Activated naive CD8-positive, alpha-beta T cell (primary cell): ENCODE results near the gene HSDL2.

Experiments
- H3K27ac Mint-ChIP-seq: one replicate; pipeline ENCODE4 v1.8.0; 2021; ENCODE audit warnings: mixed read lengths
- H3K27me3 Mint-ChIP-seq: one replicate; pipeline ENCODE4 v1.8.0; 2021; ENCODE audit warnings: mixed read lengths
- H3K36me3 Mint-ChIP-seq: one replicate; pipeline ENCODE4 v1.8.0; 2021; ENCODE audit warnings: mixed read lengths
- H3K4me1 Mint-ChIP-seq: one replicate; pipeline ENCODE4 v1.8.0; 2021; ENCODE audit warnings: low read depth, mixed read lengths
- H3K4me3 Mint-ChIP-seq: one replicate; pipeline ENCODE4 v1.8.0; 2021; ENCODE audit warnings: mild to moderate bottlenecking, mixed read lengths
- H3K9me3 Mint-ChIP-seq: one replicate; pipeline ENCODE4 v1.8.0; 2021; ENCODE audit warnings: low read depth, mixed read lengths

The HSDL2 gene

DNA sequence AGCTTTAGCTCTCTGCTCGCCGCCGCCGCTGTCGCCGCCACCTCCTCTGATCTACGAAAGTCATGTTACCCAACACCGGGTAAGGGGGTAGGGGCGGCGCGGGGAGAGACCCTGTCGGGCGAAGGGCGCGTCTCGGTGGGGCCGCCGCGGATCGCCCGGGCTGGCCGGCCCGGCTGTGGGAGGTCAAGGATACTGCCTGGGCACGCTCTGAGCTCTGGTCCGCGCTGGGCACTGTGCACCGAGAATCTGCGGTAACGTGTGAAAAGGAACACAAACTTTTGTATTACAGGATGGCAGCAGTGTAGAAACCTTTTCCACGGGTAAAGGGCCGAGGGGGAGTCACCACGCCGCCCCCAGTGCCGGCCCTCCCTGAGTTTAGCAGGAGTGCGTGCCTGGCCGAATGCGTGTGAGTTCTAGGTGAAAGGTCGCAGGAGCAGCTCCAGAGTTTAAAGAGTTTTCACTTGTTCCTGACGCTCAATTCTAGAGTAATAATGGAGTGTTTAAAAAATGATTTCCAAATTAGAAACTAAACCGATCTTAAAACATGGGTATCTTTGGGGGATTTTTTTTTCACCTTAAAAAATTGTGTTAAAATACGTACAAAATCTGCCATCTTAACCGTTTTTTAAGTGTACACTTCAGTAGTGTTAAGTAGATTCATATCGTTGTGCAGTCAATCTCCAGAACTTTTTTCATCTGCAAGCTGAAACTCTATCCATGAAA is at the start of gene HSDL2:
Gene HSDL2, plus strand, starts transcription at position 7 of the 723 bp plus-strand sequence. Its CDS starts 56 bp downstream, at position 63.
- Mint-ChIP-seq H3K27me3 (no peaks in the 10 kb centered on the region), H3K4me3 (peak within 1 kb of the TSS; percentile 100), H3K9me3 (no peaks in the 10 kb centered on the region), H3K27ac (peak within 1 kb of the TSS; percentile 99), H3K36me3 (peaks cover 2% of the 10 kb centered on the region), H3K4me1 (peaks cover 46% of the 10 kb centered on the region)

DNA sequence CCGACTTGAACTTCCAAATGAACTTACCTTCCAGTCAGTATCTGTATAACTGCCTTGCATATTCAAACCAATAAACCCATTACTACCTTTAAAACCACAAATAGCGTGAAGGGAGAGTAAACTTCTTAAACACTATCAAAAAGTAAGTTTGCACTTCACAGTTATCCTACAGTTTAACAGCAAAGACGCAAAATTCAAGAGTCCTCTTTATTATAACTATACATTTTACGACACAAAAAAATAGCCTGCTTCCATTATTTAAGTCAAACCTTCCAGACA is 48.3 kb upstream of the HSDL2 start:
- Mint-ChIP-seq H3K36me3 (no peaks in the 10 kb centered on the region), H3K4me1 (peaks cover 56% of the 10 kb centered on the region), H3K4me3 (peak overlapping the region; percentile 98), H3K27ac (peak overlapping the region; percentile 97), H3K9me3 (no peaks in the 10 kb centered on the region), H3K27me3 (no peaks in the 10 kb centered on the region)

DNA sequence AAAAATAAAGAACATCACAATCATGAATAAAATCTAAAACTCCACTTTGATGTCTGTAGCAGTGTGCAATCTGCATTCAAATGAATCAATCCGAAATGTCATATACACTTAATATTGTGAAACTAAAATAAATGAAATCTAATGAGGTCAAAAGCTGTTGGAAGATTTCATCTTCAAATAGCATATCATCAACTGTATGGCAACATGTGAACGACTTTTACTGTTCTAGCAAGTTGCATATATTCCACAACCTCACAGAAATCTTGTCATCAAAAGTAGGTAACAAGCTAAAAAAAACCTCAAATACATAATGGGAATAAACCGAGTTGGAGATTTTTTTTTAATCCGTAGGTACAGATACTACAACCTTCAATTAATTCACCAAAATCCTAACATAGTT is 47.7 kb upstream of the HSDL2 start:
- no peaks in the 10 kb centered on the region for H3K27me3 Mint-ChIP-seq
- H3K9me3 Mint-ChIP-seq = no peaks in the 10 kb centered on the region
- H3K36me3 Mint-ChIP-seq = no peaks in the 10 kb centered on the region
- H3K4me3 Mint-ChIP-seq = peak overlapping the region; percentile 98
- peaks cover 52% of the 10 kb centered on the region for H3K4me1 Mint-ChIP-seq
- peak overlapping the region; percentile 97 for H3K27ac Mint-ChIP-seq

DNA sequence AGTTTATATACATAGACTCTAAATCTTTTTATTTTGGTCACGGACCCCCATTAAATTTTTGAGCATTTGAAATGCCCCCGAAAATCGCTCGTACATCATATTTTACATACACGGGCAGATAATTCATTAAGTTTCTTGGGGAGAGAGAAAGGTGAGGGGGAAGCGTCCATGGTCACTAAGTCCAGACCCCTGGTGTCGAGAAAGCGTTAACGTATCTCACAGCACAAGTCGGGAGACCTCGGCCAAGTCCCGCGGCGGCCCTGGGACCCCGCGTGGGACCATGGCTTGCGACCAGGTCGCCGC is 47.3 kb upstream of the HSDL2 start:
- Mint-ChIP-seq H3K9me3 (no peaks in the 10 kb centered on the region), H3K36me3 (no peaks in the 10 kb centered on the region), H3K27me3 (no peaks in the 10 kb centered on the region), H3K27ac (peak overlapping the region; percentile 97), H3K4me1 (peaks cover 49% of the 10 kb centered on the region), H3K4me3 (peak overlapping the region; percentile 98)

DNA sequence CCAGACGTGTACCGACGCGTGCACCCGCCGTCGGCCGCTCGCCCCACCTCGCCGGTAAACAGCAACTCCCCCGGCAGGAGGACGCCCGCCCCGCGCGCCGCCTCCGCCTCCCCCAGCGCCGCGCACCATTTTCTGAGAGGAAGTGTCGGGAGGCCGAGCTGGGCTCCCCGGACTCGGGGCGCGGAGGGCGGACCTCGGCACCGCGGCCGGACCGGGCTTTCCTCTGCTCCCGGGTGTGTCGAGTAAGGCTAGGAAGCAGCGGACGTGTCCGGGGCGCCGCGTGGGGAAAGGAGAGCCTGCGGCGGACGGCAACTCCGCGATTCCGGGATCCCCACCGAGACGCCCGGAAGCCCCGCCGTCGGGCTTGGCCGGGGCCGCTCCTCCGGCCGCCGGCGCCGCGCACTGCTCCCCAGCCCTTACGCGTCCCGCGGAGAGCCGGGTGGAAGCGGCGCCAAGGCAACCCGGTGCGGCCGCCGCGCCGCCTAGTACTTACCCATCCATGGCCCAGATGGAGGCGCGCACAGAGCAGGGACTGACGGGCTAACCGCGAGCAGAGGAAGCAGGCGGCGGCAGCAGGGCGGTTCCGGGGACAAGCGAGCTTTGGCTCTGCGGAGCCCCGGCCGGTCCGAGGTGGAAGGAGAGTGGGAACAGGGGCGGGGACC is 46.8 kb upstream of the HSDL2 start, which contains the start of gene PTBP3:
Gene PTBP3, minus strand, starts transcription at position 643 of the 662 bp plus-strand sequence. CDS start 35,754 bp downstream, outside the sequence.
- Mint-ChIP-seq H3K4me1 (peaks cover 44% of the 10 kb centered on the region), H3K36me3 (no peaks in the 10 kb centered on the region), H3K27ac (peak within 1 kb of the TSS; percentile 97), H3K27me3 (no peaks in the 10 kb centered on the region), H3K4me3 (peak within 1 kb of the TSS; percentile 98), H3K9me3 (no peaks in the 10 kb centered on the region)

DNA sequence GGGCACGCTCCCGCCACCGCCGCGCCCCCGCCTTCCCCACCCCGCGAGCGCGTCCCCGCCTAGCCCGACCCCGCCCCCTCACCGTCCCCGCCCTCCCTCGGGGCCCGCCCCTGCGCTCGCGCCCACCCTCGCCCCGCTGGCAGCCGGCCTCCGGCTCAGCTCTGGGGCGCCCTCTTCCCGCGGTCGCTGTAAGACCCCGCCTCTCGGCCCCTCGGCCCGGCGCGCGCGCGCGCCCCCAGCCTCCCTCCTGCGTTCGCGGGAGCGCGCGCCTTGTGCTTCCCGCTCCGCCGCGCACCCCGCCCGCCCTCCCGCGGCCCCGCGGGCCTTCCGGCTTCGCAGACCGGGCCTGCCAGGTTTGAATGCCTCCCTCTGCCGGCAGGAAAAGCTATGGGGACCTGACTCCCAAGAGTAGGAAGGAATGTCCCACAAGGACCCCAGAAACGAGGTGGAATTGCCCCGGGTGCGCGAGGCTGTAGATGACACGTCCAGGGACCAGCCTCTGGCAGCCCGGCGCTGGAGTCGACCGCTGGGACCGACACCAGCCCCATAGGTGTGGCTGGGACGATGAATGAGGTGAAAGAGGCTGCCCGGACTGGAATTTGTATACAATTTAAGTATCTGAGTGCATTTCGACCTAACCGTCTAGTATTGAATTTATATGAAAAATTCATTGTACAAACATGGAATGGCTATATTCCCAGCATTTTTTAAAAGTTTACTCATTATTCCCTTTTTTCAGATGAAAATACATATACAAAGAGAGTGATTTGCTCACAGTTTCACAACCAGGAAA is 46.1 kb upstream of the HSDL2 start:
- Mint-ChIP-seq H3K4me1 (peaks cover 37% of the 10 kb centered on the region), H3K27me3 (no peaks in the 10 kb centered on the region), H3K4me3 (peak overlapping the region; percentile 95), H3K9me3 (no peaks in the 10 kb centered on the region), H3K36me3 (no peaks in the 10 kb centered on the region), H3K27ac (peak overlapping the region; percentile 97)

DNA sequence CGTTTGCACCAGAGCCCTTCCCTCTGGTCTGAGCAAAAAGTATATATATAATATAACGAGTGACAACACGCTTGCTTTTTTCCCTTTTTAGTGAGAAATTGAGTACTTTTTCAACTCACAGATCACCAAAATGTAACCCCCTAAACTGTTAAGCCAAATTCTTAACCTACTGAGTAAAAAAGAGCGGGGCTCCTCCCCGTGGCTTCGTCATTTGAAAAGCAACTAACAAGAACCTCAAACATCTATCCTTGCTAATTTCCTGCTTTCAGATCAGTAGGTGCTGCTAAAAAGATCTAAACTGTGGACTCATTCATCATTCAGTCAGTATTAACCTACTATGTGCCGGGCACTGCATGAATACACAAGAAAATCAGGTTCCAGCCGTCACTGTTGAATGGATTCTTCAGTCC is 45.5 kb upstream of the HSDL2 start:
- Mint-ChIP-seq H3K4me3 (peak overlapping the region; percentile 95), H3K27ac (peak overlapping the region; percentile 97), H3K27me3 (no peaks in the 10 kb centered on the region), H3K4me1 (peaks cover 35% of the 10 kb centered on the region), H3K9me3 (no peaks in the 10 kb centered on the region), H3K36me3 (no peaks in the 10 kb centered on the region)

DNA sequence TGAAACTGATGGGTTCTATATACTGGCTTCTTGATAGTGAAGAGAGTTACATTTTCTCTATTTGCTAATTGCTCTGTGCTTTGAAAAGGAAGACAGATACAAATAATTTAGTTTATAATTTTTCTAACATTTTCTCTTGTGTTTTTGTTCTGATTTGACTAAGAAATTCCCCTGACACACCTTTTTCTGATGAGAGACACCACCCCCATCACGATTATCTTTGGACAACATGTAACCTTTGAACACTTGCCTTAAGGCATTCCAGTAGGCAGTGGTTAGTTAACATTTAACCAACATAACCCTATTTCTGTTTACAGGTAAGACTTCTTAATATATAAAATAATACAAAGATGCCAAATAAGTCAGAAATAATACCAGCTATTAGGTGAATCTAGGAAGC is 42.4 kb upstream of the HSDL2 start:
- Mint-ChIP-seq H3K27ac (no peak overlapping the region), H3K36me3 (no peaks in the 10 kb centered on the region), H3K4me1 (peaks cover 10% of the 10 kb centered on the region), H3K27me3 (no peaks in the 10 kb centered on the region), H3K9me3 (no peaks in the 10 kb centered on the region), H3K4me3 (no peak overlapping the region)

DNA sequence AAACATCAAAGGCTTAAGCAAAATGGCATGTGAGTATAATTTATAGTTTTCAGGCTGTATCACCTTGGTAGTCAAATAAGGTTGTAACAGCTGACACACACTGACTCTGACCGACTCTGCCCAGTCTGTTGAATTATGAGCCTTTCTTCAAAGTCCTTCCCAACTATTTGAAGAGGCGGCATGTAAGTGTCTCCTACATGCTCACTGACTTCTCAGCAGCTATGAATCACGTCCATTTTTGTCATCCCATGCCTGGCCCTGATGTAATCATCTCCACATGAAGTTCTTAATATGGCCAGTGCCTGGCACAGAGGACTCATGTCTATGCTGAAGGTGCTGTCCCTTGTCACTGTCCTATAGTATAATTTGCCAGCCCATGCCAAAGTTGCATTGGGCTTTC is 41.3 kb upstream of the HSDL2 start:
- H3K27ac Mint-ChIP-seq = no peak overlapping the region
- H3K4me1 Mint-ChIP-seq = peaks cover 10% of the 10 kb centered on the region
- H3K9me3 Mint-ChIP-seq = no peaks in the 10 kb centered on the region
- no peaks in the 10 kb centered on the region for H3K27me3 Mint-ChIP-seq
- no peaks in the 10 kb centered on the region for H3K36me3 Mint-ChIP-seq
- no peak overlapping the region for H3K4me3 Mint-ChIP-seq

DNA sequence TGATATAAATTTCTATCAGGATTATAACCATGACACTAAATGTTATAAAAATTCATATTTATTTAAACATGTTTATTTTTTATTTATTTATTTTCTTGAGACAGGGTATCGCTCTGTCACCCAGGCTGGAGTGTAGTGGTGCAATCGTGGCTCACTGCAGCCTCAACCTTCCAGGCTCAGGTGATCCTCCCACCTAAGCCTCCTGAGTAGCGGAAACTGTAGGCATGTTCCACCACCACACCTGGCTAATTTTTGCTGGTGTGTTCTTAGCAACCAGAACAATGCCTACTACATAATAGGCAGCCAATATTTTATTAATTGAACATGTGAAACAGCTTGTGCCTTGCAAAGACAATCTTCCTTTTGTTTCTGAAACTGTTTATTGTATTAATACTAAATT is 40.0 kb upstream of the HSDL2 start:
- Mint-ChIP-seq H3K4me3 (no peak overlapping the region), H3K27me3 (no peaks in the 10 kb centered on the region), H3K27ac (no peak overlapping the region), H3K9me3 (no peaks in the 10 kb centered on the region), H3K36me3 (no peaks in the 10 kb centered on the region), H3K4me1 (peaks cover 1% of the 10 kb centered on the region)

DNA sequence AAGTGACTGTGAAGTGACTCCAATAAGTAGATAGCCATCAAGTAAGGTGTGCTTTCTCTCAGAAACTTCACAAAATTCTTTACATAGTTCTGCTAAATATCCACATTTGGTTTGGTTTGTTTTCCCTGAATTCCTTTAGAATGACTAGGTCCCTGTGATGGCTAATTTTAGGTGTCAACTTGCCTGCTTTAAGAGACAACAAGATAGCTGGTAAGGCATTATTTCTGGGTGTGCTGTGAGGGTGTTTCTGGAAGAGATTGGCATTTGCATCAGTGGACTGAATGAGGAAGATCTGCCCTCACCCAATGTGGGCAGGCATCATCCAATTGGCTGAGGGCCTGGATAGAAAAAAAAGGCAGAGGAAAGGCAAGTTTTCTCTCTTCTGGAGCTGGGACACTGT is 38.2 kb upstream of the HSDL2 start:
- Mint-ChIP-seq H3K4me1 (no peaks in the 10 kb centered on the region), H3K27me3 (no peaks in the 10 kb centered on the region), H3K9me3 (no peaks in the 10 kb centered on the region), H3K36me3 (no peaks in the 10 kb centered on the region), H3K4me3 (no peak overlapping the region), H3K27ac (no peak overlapping the region)

DNA sequence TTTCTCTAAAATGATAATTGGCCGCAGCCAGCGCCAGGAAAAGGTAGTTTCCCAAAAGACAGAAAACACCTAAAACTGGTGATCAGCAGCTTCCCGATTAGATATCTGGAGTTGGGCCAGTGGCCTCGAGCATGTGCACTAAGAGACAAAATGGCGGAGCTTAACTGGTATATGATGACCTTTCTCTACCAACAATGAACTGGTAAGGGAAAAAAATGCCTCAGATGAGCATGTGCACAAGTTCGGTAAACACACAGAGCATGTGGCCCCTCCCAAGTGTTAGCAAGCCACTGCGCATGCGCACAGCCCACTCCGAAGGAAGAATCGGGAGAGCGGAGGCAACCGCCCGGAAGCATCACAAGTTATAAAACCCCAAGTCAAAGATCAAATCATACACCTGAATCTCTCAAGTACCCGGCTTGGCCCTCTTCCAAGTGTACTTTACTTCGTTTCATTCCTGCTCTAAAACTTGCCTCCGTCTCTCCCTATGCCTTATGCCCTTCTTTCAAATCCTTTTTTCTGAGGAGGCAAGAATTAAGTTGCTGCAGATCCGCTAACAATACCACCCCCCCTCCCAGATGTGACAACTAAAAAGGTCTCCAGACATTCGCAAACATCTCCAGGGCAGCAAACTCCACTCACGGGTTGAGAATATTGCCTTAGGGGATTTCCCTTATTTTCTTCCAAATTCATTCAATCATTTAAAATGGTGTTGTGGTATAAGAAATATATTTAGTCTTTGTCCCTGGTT is 31.5 kb upstream of the HSDL2 start:
- no peaks in the 10 kb centered on the region for H3K27me3 Mint-ChIP-seq
- peak overlapping the region; percentile 89 for H3K4me3 Mint-ChIP-seq
- peaks cover 9% of the 10 kb centered on the region for H3K4me1 Mint-ChIP-seq
- no peaks in the 10 kb centered on the region for H3K36me3 Mint-ChIP-seq
- H3K9me3 Mint-ChIP-seq = no peaks in the 10 kb centered on the region
- H3K27ac Mint-ChIP-seq = peak overlapping the region; percentile 91

DNA sequence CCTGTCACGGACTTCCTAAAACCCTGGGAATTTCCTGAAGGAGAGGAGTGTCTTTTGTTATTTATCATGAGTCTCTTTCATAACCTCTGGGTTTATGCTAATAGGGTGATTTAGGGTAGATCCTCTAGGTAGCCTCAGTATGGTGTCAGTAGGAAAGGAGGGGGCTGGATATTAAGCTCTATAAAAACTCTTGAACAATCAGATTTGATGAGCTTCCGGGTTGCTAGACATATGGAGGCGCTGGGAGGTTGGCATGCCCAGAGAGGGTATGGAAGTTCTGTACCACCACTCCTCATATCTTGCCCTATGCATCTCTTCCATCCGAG is 30.9 kb upstream of the HSDL2 start:
- H3K9me3 Mint-ChIP-seq = no peaks in the 10 kb centered on the region
- H3K27me3 Mint-ChIP-seq = no peaks in the 10 kb centered on the region
- peaks cover 10% of the 10 kb centered on the region for H3K4me1 Mint-ChIP-seq
- H3K4me3 Mint-ChIP-seq = peak overlapping the region; percentile 89
- H3K36me3 Mint-ChIP-seq = no peaks in the 10 kb centered on the region
- no peak overlapping the region for H3K27ac Mint-ChIP-seq

DNA sequence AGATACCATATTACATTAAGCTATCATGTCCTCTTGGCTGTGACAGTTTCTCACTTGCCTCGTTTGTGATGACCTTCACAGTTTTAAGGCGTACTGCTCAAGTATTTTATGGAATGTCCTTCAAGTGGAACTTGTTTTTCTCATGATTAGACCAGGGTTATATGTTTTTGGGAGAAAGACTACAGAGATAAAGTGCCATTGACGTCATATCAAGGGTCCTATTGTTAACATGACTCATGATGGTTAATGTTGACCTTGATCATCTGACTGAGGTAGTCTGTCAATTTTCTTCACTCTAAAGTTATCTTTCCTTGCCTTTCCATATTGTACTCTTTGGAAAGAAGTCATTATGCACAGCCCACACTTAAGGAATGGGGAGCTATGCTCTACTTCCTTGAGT is 28.7 kb upstream of the HSDL2 start:
- Mint-ChIP-seq H3K27ac (no peak overlapping the region), H3K4me3 (no peak overlapping the region), H3K36me3 (no peaks in the 10 kb centered on the region), H3K9me3 (no peaks in the 10 kb centered on the region), H3K4me1 (peaks cover 31% of the 10 kb centered on the region), H3K27me3 (no peaks in the 10 kb centered on the region)

DNA sequence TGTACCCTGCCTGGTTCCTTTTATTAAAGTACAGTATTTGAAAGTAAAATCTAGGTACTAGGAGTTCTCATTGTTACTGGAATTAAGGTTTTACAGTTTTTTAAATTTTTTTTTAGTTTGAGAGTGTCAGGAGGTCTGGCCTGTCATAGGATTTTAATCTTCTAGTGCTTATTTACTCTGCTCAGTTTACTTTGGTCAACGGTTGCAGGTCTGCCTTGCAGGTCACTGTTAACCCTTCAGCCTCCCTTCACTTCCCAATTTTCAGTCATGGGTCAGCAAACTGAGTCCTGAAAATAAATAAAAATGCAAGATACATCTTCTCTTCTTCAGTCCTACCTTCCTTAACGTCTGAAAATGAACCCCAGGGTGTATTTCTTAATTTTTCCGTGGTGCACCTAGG is 27.7 kb upstream of the HSDL2 start:
- H3K27ac Mint-ChIP-seq = no peak overlapping the region
- H3K9me3 Mint-ChIP-seq = no peaks in the 10 kb centered on the region
- no peaks in the 10 kb centered on the region for H3K36me3 Mint-ChIP-seq
- no peak overlapping the region for H3K4me3 Mint-ChIP-seq
- no peaks in the 10 kb centered on the region for H3K27me3 Mint-ChIP-seq
- peaks cover 31% of the 10 kb centered on the region for H3K4me1 Mint-ChIP-seq
